Measurements from ENCODE around the gene CCL22. TPM values are rescaled to one million over a fixed set of nuclear protein-coding genes. Genes with fewer than 3 reads are reported as not detected.

CCL22 gene, protein sequence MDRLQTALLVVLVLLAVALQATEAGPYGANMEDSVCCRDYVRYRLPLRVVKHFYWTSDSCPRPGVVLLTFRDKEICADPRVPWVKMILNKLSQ
- total RNA-seq (not detected in 2 replicates), polyA plus RNA-seq (not detected in 2 replicates), polyA minus RNA-seq (not detected in 2 replicates), Bru-seq, nascent RNA (not detected), BruChase-seq, experiment 1, labeled RNA remaining after a 6-hour chase (not detected), BruChase-seq, experiment 2, labeled RNA remaining after a 2-hour chase (not detected)
- polyA plus RNA-seq (2011; cell fraction: cytosol; rRNA removed) = not detected in 2 replicates
- not detected in 2 replicates for polyA plus RNA-seq (2011; cell fraction: nucleus; rRNA removed)
- not detected in 2 replicates for polyA plus RNA-seq (2012)
- polyA minus RNA-seq (2011; cell fraction: cytosol; rRNA and poly(A)+ RNA removed) = not detected
- polyA minus RNA-seq (2011; cell fraction: nucleus; rRNA and poly(A)+ RNA removed) = not detected in 2 replicates
- long read RNA-seq = 0 reads

DNA sequence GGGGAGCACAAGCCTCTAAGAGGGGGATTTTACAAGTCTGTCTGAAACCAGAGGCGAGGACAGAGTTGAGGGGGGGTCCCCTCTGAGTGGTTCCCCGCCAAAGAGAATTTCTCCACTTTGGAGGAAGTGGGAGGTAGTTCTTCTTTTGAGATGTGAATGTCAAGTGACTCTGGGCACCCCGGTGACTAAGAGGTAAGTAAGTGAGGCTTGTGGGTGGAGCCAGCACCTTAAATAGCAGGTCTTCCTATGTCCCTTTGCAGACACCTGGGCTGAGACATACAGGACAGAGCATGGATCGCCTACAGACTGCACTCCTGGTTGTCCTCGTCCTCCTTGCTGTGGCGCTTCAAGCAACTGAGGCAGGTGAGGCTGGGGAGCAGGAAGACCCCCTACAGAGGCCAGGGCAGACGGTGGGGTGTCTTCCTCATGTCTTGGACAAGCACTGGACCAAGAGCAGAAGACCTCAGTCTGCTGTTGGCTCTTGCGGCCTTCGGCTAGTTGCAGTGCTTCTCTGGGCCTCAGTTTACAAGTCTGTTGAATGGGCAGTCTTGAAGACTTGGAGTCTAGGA, at the start of gene CCL22:
Gene CCL22, plus strand, starts transcription at position 257 of the 569 bp plus-strand sequence. Its CDS starts 34 bp downstream, at position 291.
- TF ChIP-seq MYC (IDR thresholded peaks at IDR 0.05; ENCODE audit: low read depth, low read length) = no peak
- no peak for TF ChIP-seq EZH2 (IDR thresholded peaks at IDR 0.05; ENCODE audit: borderline replicate concordance, low read depth, low read length, severe bottlenecking)
- TF ChIP-seq, protein P1, sequence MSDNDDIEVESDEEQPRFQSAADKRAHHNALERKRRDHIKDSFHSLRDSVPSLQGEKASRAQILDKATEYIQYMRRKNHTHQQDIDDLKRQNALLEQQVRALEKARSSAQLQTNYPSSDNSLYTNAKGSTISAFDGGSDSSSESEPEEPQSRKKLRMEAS (IDR thresholded peaks at IDR 0.05; ENCODE audit: insufficient read depth, insufficient read length) = no peak
- TF ChIP-seq JUN (IDR thresholded peaks at IDR 0.05; ENCODE audit: borderline replicate concordance, insufficient read depth, insufficient read length, low read depth) = no peak
- TF ChIP-seq, protein P2, sequence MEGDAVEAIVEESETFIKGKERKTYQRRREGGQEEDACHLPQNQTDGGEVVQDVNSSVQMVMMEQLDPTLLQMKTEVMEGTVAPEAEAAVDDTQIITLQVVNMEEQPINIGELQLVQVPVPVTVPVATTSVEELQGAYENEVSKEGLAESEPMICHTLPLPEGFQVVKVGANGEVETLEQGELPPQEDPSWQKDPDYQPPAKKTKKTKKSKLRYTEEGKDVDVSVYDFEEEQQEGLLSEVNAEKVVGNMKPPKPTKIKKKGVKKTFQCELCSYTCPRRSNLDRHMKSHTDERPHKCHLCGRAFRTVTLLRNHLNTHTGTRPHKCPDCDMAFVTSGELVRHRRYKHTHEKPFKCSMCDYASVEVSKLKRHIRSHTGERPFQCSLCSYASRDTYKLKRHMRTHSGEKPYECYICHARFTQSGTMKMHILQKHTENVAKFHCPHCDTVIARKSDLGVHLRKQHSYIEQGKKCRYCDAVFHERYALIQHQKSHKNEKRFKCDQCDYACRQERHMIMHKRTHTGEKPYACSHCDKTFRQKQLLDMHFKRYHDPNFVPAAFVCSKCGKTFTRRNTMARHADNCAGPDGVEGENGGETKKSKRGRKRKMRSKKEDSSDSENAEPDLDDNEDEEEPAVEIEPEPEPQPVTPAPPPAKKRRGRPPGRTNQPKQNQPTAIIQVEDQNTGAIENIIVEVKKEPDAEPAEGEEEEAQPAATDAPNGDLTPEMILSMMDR (IDR thresholded peaks at IDR 0.05; ENCODE audit: extremely low read depth in 1 of 2, insufficient read depth in 1 of 2, low read depth in 1 of 2, low read length in 2 of 2) = no peak
- no peak for TF ChIP-seq GATA2 (IDR thresholded peaks at IDR 0.05; ENCODE audit: insufficient read depth, insufficient read length, low read depth, low read length)
- no peak for TF ChIP-seq POLR2A (IDR thresholded peaks at IDR 0.05; ENCODE audit: low read depth, low read length)
- Histone ChIP-seq H3K4me2 (ENCODE audit: insufficient read depth, low read length) (no peak within 1 kb of the TSS), H3K27me3 (ENCODE audit: control insufficient read depth in 2 of 2, insufficient read depth in 2 of 2, low read length in 2 of 2) (peaks cover 0 to 1% of the 10 kb centered on the region in 2 experiments), H3K9ac (replicated peaks; ENCODE audit: extremely low read depth, insufficient read depth, low read length) (no peak within 1 kb of the TSS), H3K4me3 (replicated peaks in 1 of 3; ENCODE audit: insufficient read depth in 1 of 3, low read depth in 1 of 3, low read length in 3 of 3) (no peak within 1 kb of the TSS), H3K9me1 (replicated peaks; ENCODE audit: control insufficient read depth, extremely low read depth, insufficient read depth, low read length) (no peaks in the 10 kb centered on the region), H3K36me3 (ENCODE audit: control insufficient read depth in 2 of 2, extremely low read depth in 1 of 2, insufficient read depth in 2 of 2, low read length in 2 of 2) (no peaks in the 10 kb centered on the region), H3K4me1 (ENCODE audit: control insufficient read depth, extremely low read depth, insufficient read depth, low read length) (no peaks in the 10 kb centered on the region), H3K27ac (ENCODE audit: insufficient read depth, low read depth, low read length) (no peak within 1 kb of the TSS), H3K9me3 (replicated peaks; ENCODE audit: control insufficient read depth, insufficient read depth, low read length) (no peaks in the 10 kb centered on the region), H4K20me1 (replicated peaks; ENCODE audit: control insufficient read depth, extremely low read depth, insufficient read depth, low read length) (no peaks in the 10 kb centered on the region), H3K79me2 (ENCODE audit: control insufficient read depth, insufficient read depth, low read length) (no peaks in the 10 kb centered on the region), H2AFZ (ENCODE audit: low read depth, low read length) (no peak within 1 kb of the TSS)
- no TSS peak for BruUV-seq (replicated peaks)
- DNase-seq (ENCODE audit: low read depth, low spot score) = no peak
- intact Hi-C loops (cut with micrococcal nuclease) (no loop called here), dilution Hi-C loops (cut with MboI; ENCODE audit: extremely low pct_ligation_motif_present, low sequenced_read_pairs) (no loop called here)
- FAIRE-seq = no peak
- CTCF ChIA-PET = no interaction called here
- POLR2A ChIA-PET = no interaction called here
